Midbrain (tissue), 1 donor: Measurements from ENCODE around the gene CTBS.

ENCODE experiments used
- DNase-seq: peaks from one replicate; lab custom pipeline; 2025; lab: John Stamatoyannopoulos, UW

The CTBS gene

GRCh38 chr1:84506002-84506728 lies 68.1 kb downstream of the CTBS start, which contains the start of the genes GNG5 and SPATA1:
GNG5 (minus strand) TSS chr1:84506581; CDS start chr1:84506091, 490 bp downstream.
SPATA1 (plus strand) TSS chr1:84506386; CDS start chr1:84516360, 9,974 bp downstream.
- DNase-seq: peak; percentile 92

- peak; percentile 51 for DNase-seq
These were observed 68.7 kb downstream of the CTBS start for GRCh38 chr1:84505493-84506001.

- no peak for DNase-seq
These were observed 69.4 kb downstream of the CTBS start for GRCh38 chr1:84504580-84505492.

- DNase-seq: no peak
These were observed 71.3 kb downstream of the CTBS start for GRCh38 chr1:84502927-84503326.
